ENCODE results near the gene SULT4A1. TPM values are rescaled to one million over a fixed set of nuclear protein-coding genes. Genes with fewer than 3 reads are reported as not detected.
"Not testable (repeated sequence)": the region's sequence is repeated elsewhere in the genome, so short reads cannot be mapped to it uniquely, and the experiment has no call there.

Gene SULT4A1
- total RNA-seq, 1 donor from 2014 or later, result 2.9 TPM

GRCh38 chr22:43869799-43870198 is 7.5 kb upstream of the SULT4A1 start:
- TF ChIP-seq CTCF (IDR thresholded peaks at IDR 0.05), result no peak
- Mint-ChIP-seq H3K27ac (ENCODE audit: unreplicated experiment) (no peak overlapping the region), H3K27me3 (ENCODE audit: low read depth) (peaks cover 42% of the 10 kb centered on the region), H3K4me1 (ENCODE audit: low read depth) (no peaks in the 10 kb centered on the region), H3K9me3 (ENCODE audit: low read depth) (peaks cover 16% of the 10 kb centered on the region), H3K36me3 (ENCODE audit: low read depth) (no peaks in the 10 kb centered on the region), H3K4me3 (ENCODE audit: unreplicated experiment) (no peak overlapping the region)
- DNase-seq (ENCODE audit: low spot score), result no peak

- H3K4me1 Mint-ChIP-seq (ENCODE audit: low read depth); H3K36me3 Mint-ChIP-seq (ENCODE audit: low read depth); H3K4me3 Mint-ChIP-seq (ENCODE audit: unreplicated experiment); H3K27ac Mint-ChIP-seq (ENCODE audit: unreplicated experiment): not testable (repeated sequence)
- peak; percentile 8 for DNase-seq (ENCODE audit: low spot score)
- Mint-ChIP-seq H3K27me3 (ENCODE audit: low read depth) (peaks cover 43% of the 10 kb centered on the region), H3K9me3 (ENCODE audit: low read depth) (peaks cover 16% of the 10 kb centered on the region)
Observed at GRCh38 chr22:43869001-43869400, 6.7 kb upstream of the SULT4A1 start.

GRCh38 chr22:43867839-43868635 is 5.7 kb upstream of the SULT4A1 start:
- Mint-ChIP-seq H3K27me3 (ENCODE audit: low read depth) (peaks cover 43% of the 10 kb centered on the region), H3K4me3 (ENCODE audit: unreplicated experiment) (no peak overlapping the region), H3K27ac (ENCODE audit: unreplicated experiment) (no peak overlapping the region), H3K36me3 (ENCODE audit: low read depth) (no peaks in the 10 kb centered on the region), H3K9me3 (ENCODE audit: low read depth) (peaks cover 16% of the 10 kb centered on the region), H3K4me1 (ENCODE audit: low read depth) (no peaks in the 10 kb centered on the region)
- no peak for TF ChIP-seq CTCF (IDR thresholded peaks at IDR 0.05)
- peak; percentile 72 for DNase-seq (ENCODE audit: low spot score)

GRCh38 chr22:43862882-43863202 is 529 bp upstream of the SULT4A1 start:
- TF ChIP-seq CTCF (IDR thresholded peaks at IDR 0.05), result no peak
- Mint-ChIP-seq H3K4me1 (ENCODE audit: low read depth) (peaks cover 10% of the 10 kb centered on the region), H3K36me3 (ENCODE audit: low read depth) (no peaks in the 10 kb centered on the region), H3K27me3 (ENCODE audit: low read depth) (peaks cover 34% of the 10 kb centered on the region), H3K9me3 (ENCODE audit: low read depth) (no peaks in the 10 kb centered on the region), H3K27ac (ENCODE audit: unreplicated experiment) (no peak overlapping the region), H3K4me3 (ENCODE audit: unreplicated experiment) (peak overlapping the region; percentile 61)
- no peak for DNase-seq (ENCODE audit: low spot score)

- Mint-ChIP-seq H3K4me3 (ENCODE audit: unreplicated experiment) (peak overlapping the region; percentile 68), H3K4me1 (ENCODE audit: low read depth) (peaks cover 10% of the 10 kb centered on the region), H3K9me3 (ENCODE audit: low read depth) (peaks cover 9% of the 10 kb centered on the region), H3K27ac (ENCODE audit: unreplicated experiment) (peak overlapping the region; percentile 4), H3K27me3 (ENCODE audit: low read depth) (peaks cover 36% of the 10 kb centered on the region), H3K36me3 (ENCODE audit: low read depth) (no peaks in the 10 kb centered on the region)
- DNase-seq (ENCODE audit: low spot score), result peak; percentile 50
- no peak for TF ChIP-seq CTCF (IDR thresholded peaks at IDR 0.05)
Observed at GRCh38 chr22:43861529-43861928, 784 bp downstream of the SULT4A1 start.

GRCh38 chr22:43860831-43861230 is 1.5 kb downstream of the SULT4A1 start:
- DNase-seq (ENCODE audit: low spot score), result peak; percentile 19
- Mint-ChIP-seq H3K4me3 (ENCODE audit: unreplicated experiment) (peak overlapping the region; percentile 68), H3K27ac (ENCODE audit: unreplicated experiment) (no peak overlapping the region), H3K36me3 (ENCODE audit: low read depth) (no peaks in the 10 kb centered on the region), H3K9me3 (ENCODE audit: low read depth) (peaks cover 12% of the 10 kb centered on the region), H3K27me3 (ENCODE audit: low read depth) (peaks cover 33% of the 10 kb centered on the region), H3K4me1 (ENCODE audit: low read depth) (peaks cover 10% of the 10 kb centered on the region)
- TF ChIP-seq CTCF (IDR thresholded peaks at IDR 0.05), result no peak
